Inflammatory macrophage (primary cell): ENCODE measurements around the gene GALNT9.

Source experiments
- DNase-seq, 2 donors: peaks; one replicate each; pipeline ENCODE4 v3.0.0-alpha.2; 2020 to 2022

Gene GALNT9

DNA sequence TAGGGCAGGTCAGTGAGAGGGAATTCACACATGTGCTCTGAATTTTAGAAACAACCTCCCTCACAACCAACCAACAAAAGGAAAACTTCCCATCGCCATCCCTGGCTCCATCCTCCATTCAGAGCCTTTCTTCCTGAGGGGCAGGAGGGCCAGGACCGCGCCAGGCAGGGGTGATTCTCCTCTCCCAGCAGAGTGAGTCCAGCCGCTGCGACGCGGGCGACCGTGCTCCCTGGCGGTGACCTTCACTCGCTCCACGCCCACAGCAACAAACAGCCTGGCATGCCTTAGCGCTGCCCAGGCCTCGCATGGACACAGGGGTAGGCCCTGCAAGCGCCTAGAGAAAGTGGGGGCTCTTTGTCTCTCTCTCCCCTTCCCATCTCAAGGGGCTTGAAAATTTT, 3.7 kb downstream of the GALNT9 start:
- no peak for DNase-seq

- DNase-seq, result no peak
Measured at GRCh38 chr12:132324841-132325732, 4.3 kb downstream of the GALNT9 start.

GRCh38 chr12:132324173-132324572, 5.2 kb downstream of the GALNT9 start:
- no peak for DNase-seq

DNA sequence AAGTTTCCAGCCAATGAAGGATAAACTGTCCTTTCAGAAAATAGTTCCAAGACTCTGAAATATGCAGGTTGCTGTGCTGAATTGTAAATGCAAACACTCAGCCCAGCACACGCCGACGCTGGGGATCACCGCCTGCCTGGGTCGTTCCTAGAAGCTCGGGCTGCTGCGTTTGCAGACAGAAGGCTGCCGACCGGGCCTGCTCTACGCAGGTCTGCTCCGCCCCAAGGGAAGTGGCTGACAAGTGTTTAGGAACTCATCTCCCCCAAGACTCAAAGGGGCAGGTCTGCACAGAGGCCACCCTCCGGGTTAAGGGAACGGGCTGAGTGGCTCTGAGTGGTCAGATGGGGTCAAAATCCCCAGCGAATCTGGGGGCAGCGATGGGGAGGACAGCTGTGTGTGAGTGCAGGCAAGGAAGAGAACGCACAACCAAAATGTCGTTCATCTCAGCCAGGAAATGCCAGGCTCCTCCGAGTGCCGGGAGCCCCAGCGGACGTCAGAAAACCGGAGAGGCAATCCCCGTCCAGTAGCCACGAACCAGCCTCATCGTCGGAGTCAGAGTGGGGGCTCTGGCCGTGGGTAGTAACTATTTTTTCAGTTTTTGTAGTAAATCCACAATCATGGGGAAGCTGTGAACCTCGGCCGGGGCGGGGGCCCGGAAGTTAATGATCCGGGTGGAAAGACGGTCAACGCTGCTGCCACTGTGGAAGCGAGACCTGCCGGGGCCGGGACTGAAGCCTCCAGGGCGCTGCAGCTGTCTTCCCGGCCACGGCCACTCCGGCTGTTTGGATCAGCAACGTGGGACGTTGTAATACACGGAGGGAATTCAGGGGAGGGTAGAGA, 6.0 kb downstream of the GALNT9 start:
- DNase-seq, result no peak

DNA sequence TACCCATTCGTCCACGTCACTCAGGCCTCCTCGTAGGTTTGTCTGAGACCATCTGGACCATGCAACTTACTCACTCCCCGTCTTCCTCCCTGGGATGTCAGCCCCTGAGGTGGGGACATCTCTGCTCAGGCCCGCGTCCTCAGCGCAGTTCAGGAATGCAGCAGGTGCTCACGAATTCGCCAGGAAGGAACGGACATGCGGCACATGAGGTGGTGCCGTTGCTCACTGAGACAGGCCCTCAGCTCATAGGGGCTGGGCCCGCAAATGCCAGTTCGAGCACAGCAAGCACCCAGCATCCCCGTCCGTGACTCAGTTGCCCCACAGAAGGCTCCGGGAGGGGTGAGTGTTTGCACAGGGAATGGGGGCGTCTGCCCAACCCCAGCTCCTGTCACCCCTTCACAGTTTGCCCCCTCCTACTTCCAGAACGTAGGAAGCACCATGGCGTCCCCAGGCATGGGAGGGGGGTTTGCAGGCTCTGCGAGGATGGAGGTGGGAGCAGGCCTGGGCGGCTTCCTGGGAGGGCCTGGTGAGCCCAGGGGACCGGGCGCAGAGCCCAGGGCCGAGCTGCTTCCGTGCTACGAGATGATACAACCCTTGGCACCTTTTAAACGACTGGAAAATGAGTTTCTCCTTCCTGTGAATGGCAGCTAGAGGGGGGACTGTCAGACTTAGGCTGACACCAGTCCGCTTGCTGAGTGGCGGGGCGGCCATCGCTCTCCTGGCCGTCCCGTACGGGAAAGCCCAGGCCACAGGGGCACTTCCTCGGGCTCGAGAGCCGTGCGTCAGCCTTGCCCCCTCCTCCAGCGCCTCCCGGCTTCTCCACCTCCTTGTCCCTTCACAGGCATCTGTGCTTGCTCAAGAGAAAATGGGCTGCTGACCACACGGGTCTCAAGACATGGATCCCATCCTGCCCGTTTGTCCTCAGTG, 6.9 kb downstream of the GALNT9 start:
- no peak for DNase-seq

DNA sequence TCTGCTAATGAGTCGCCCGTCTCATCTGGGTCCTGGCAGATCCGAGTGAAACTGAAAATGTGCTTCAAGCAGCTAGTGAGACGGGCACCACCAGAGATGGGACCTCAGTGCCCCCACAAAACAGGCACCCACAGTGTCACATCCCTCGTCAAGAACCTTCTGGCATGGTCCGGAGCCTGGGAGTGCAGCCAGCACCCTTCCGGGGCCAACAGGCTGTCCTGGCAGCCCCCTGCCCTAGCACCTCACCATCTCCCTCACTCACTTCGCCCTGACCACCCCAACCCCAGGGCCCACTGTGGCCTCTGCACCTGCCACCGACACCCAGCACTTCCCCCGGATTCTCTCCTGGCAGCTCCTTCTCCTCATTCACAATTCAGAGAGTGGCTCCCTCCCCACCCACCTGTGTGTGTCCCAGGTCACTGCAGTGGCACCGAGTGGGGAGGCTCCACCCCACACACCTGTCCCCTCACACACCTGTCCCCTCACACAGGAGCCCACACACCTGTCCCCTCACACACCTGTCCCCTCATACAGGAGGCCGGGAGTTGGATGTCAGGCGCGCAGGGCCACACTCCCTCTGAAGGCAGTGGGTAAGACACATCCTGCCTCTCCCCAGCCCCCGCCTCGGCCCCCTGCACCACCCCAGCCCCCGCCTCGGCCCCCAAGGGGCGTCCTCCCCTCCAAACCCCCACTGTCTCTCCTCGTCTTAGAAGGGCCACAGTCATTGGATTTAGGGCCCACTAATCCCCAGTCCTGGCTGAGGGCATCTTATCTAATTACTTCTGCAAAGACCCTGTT, 7.9 kb downstream of the GALNT9 start:
- no peak for DNase-seq

DNA sequence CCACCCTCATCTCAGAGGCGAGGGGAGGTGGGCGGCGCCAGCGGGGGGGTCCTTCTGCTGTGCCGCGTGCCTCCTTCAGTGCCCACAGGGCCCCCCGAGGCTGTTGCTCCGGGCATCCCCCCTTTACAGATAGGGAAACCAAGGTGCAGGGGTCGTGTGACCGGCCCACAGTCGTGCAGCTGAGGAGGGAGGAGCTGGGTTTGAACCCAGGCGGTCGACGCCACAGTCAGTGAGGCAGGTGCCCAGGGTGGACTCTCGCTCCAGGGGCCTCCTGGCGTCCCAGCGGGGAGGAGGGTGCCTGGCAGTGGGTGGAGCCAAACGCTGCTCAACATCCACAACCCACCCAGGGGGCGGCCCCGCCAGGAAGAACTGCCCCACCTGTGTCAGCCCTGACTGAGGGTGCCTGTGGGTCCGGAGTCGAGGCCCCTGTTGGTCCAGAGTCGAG, 8.6 kb downstream of the GALNT9 start:
- DNase-seq, result no peak

- DNase-seq, result no peak
Measured at GRCh38 chr12:132319991-132320570, 9.3 kb downstream of the GALNT9 start.

DNA sequence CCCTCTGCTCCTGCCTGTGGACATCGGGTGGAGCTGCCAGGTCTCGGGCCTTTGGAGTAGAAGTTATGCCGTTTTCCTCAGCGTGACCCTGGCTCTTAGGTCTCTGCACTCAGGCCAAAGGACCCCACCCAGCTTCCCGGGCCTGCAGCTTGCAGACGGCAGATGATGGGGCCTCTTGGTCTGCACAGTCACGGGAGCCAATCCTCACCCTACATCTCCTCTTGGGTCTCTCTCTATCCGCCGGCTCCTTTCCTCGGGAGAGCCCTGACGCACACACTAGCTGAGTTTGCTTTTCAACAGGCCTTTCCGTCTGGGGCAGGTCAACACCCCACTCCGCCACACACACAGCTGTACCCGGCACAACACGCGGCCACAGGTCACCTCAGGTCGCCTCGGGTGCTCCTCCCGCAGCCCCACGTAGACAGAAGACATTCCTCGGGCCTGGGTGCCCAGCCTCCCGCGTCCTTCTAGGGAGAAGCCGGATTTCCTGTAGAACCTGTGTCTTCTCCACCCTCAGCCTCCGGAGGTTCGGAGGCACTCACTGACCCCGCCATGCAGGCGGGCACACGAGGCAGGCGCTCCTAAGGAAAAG, 9.9 kb downstream of the GALNT9 start:
- DNase-seq, result no peak

DNA sequence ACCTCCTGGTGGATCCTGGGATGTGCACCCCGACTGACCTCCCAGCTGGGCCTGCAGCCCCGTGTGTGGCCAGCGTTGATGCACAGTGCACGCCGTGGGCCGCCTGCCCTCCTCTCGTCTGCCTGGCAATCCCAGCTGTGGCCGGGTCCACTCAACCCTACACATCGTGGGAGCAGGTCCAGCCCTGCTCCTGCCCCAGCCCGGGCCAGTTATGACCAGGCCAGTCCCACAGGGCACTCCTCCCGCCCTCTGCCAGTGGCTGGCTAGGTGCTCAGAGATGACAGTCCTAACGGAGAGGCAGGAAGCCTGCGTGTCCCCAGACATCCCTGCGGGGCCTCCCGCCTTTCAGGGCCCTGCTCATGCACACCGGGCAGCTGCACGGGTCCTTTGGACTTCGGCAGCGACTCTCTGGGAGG, 10.8 kb downstream of the GALNT9 start:
- DNase-seq, result no peak

- no peak for DNase-seq
Measured at GRCh38 chr12:132318135-132318534, 11.3 kb downstream of the GALNT9 start.

GRCh38 chr12:132317233-132317938, 12.0 kb downstream of the GALNT9 start:
- DNase-seq, result no peak

- DNase-seq, result no peak
Measured at GRCh38 chr12:132316497-132317232, 12.7 kb downstream of the GALNT9 start.

GRCh38 chr12:132315951-132316350, 13.4 kb downstream of the GALNT9 start:
- DNase-seq, result no peak

DNA sequence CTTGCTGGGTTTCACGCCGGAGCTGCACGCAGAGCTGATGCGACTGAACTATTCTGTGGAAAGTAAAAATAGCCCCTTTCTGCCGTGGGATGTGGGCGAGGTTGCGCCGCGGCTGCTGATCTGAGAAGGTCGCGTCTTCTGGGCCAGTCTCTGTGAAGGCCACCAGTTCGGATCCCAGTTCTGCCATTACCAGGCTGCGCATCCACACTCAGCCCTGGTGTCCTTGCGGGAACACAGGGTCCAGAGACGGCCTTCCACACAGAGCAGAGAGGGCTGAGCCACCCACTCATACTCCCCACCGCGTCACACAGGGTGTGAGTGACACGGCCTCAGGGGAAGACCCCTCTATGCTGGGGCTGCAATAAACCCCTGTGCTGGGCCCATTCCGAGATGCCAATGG, 13.9 kb downstream of the GALNT9 start:
- no peak for DNase-seq

DNA sequence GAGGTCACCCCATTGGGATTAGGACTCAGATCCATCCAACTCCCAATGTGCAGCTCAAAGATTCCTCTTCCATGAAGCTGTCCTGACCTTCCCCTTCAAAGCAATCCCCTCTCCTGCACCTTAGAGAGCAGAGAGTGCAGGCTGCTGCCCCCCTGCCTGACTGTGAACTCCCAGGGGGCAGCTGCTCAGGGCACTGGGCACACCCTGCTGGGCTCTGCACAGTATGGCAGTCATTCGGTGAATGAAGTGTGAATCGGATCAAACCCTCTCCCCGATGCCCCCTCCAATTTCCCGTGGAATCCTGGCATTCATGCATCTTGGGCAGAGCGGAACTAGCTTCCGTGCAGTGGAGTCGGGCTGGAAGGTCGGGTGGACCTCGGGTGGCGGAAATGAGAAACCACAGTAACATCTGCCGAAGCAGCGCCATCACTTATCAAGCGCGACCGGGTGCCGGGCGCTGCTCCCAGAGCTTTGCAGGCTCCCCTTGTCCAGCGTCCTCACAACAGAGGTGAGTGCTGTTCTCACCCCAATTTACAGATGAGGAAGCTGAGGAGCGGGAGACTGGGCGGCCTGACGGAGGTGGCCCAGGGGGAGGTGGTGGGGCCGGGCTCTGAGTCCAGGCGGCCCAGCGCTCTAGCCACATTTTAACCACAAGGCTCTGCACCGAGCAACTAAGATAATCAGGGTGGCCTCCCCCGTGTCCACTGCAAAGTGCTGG, 14.7 kb downstream of the GALNT9 start:
- no peak for DNase-seq

DNA sequence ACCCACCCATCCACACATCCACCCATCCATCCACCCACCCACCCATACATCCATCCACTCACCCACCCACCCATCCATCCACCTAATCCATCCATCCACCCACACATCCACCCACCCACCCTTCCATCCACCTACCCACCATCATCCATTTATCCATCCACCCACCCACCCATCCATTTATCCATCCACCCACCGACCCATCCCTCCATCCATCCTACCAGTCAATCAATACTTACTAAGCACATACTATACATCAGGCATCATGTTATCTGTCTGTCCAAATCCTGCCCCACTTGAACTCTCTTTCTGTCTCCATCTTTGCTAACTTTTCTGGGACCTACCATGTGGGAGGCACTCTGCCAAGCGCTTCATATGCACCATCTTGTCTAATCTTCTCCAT, 15.4 kb downstream of the GALNT9 start:
- DNase-seq, result no peak

DNA sequence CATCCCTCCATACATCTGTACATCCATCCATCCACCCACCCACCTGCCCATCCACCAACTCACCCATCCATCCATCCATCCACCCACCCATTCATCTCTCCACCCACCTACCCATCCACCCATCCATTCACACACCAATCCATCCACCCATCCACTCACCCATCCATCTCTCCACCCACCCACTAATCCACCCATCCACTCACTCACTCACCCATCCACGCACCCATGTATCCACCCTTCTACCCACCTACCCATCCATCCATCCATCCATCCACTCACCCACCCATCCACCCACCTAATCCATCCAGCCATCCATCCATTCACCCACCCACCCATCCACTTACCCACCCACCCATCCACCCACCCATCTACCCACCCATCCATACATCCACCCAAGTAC, 16.2 kb downstream of the GALNT9 start:
- DNase-seq, result no peak

- DNase-seq, result no peak
Measured at GRCh38 chr12:132312516-132312915, 16.9 kb downstream of the GALNT9 start.
